Measurements from ENCODE around the gene S1PR1. TPM values are rescaled to one million over a fixed set of nuclear protein-coding genes. Genes with fewer than 3 reads are reported as not detected.
"Not testable (repeated sequence)": the region's sequence is repeated elsewhere in the genome, so short reads cannot be mapped to it uniquely, and the experiment has no call there.

The S1PR1 gene
- total RNA-seq, 2 donors from 2014 or later, result 92.2 to 125 TPM

GRCh38 chr1:101216623-101217022, 20.2 kb upstream of the S1PR1 start:
- no peaks in the 10 kb centered on the region for H3K36me3 ChIP-seq
- no peaks in the 10 kb centered on the region for H3K9me3 ChIP-seq
- H3K4me1 ChIP-seq, result no peaks in the 10 kb centered on the region
- H3K27me3 ChIP-seq, result no peaks in the 10 kb centered on the region
- no peak for TF ChIP-seq CTCF (IDR thresholded peaks at IDR 0.05)
- H3K4me3 ChIP-seq, result no peak overlapping the region
- peak overlapping the region; percentile 15 to 81 for H3K27ac ChIP-seq
- no peak for DNase-seq (ENCODE audit: low spot score)

- H3K36me3 ChIP-seq, result no peaks in the 10 kb centered on the region
- H3K9me3 ChIP-seq, result no peaks in the 10 kb centered on the region
- H3K4me1 ChIP-seq, result no peaks in the 10 kb centered on the region
- H3K27me3 ChIP-seq, result no peaks in the 10 kb centered on the region
- no peak for DNase-seq (ENCODE audit: low spot score)
- H3K4me3 ChIP-seq, result no peak overlapping the region
- no peak for TF ChIP-seq CTCF (IDR thresholded peaks at IDR 0.05)
- H3K27ac ChIP-seq, result peak overlapping the region; percentile 15 to 81
Observed at GRCh38 chr1:101217148-101217547, 19.7 kb upstream of the S1PR1 start.

GRCh38 chr1:101218968-101219367, 17.9 kb upstream of the S1PR1 start:
- not testable (repeated sequence) for H3K36me3 ChIP-seq; H3K9me3 ChIP-seq; H3K27me3 ChIP-seq; H3K4me3 ChIP-seq; H3K27ac ChIP-seq; H3K4me1 ChIP-seq; DNase-seq (ENCODE audit: low spot score)

- no peaks in the 10 kb centered on the region for H3K27me3 ChIP-seq
- no peaks in the 10 kb centered on the region for H3K36me3 ChIP-seq
- no peaks in the 10 kb centered on the region for H3K9me3 ChIP-seq
- H3K4me3 ChIP-seq, result no peak overlapping the region
- no peak for TF ChIP-seq CTCF (IDR thresholded peaks at IDR 0.05)
- DNase-seq (ENCODE audit: low spot score), result no peak
- H3K4me1 ChIP-seq, result no peaks in the 10 kb centered on the region
- peak overlapping the region in 1 of 2 donors; percentile 16 for H3K27ac ChIP-seq
Observed at GRCh38 chr1:101219924-101220870, 16.6 kb upstream of the S1PR1 start.

GRCh38 chr1:101220906-101221305, 15.9 kb upstream of the S1PR1 start:
- Histone ChIP-seq H3K27me3 (no peaks in the 10 kb centered on the region), H3K4me3 (no peak overlapping the region), H3K4me1 (no peaks in the 10 kb centered on the region), H3K27ac (no peak overlapping the region), H3K9me3 (no peaks in the 10 kb centered on the region), H3K36me3 (no peaks in the 10 kb centered on the region)
- DNase-seq (ENCODE audit: low spot score), result no peak
- TF ChIP-seq CTCF (IDR thresholded peaks at IDR 0.05), result no peak

- no peaks in the 10 kb centered on the region for H3K36me3 ChIP-seq
- no peak for DNase-seq (ENCODE audit: low spot score)
- H3K27me3 ChIP-seq, result no peaks in the 10 kb centered on the region
- TF ChIP-seq CTCF (IDR thresholded peaks at IDR 0.05), result no peak
- H3K4me1 ChIP-seq, result no peaks in the 10 kb centered on the region
- H3K27ac ChIP-seq, result no peak overlapping the region
- no peaks in the 10 kb centered on the region for H3K9me3 ChIP-seq
- no peak overlapping the region for H3K4me3 ChIP-seq
Observed at GRCh38 chr1:101221945-101222429, 14.8 kb upstream of the S1PR1 start.

Data from right atrium auricular region (tissue), 2 donors.